GM12878 (cell line): Measurements from ENCODE around the gene MTRF1L. TPM values are rescaled to one million over a fixed set of nuclear protein-coding genes. Genes with fewer than 3 reads are reported as not detected.

Experiments used
- ATAC-seq: fragments of 200-7000 bp; cut with Tn5 transposase; 3 replicates; pipeline ENCODE4 v1.9.1; 2020; ENCODE audit warnings: mild to moderate bottlenecking, moderate library complexity
- BruUV-seq: library from RNA; stranded (reverse); fragments of 400-500 nt; replicated peaks from 2 replicates; lab custom pipeline; 2021; lab: Mats Ljungman, UMichigan
- CTCF ChIA-PET: fragments of 300-600 bp; sonication (Branson Sonifier 250); formaldehyde crosslinking; extraction: SDS; loops from one replicate; lab custom pipeline; 2021; ENCODE audit warnings: inconsistent platforms; lab: Yijun Ruan, JAX
- POLR2A ChIA-PET: fragments of 350-600 bp; formaldehyde crosslinking; extraction: SDS; loops from one replicate; lab custom pipeline; 2021; ENCODE audit warnings: inconsistent platforms; lab: Charles Lee
- RAD21 ChIA-PET: fragments of 300-600 bp; sonication (Branson Sonifier 250); formaldehyde crosslinking; loops from one replicate; lab custom pipeline; 2023; ENCODE audit warnings: antibody characterized with exemption; ENCODE audit not compliant: unreplicated experiment; lab: Charles Lee
- SMC1A ChIA-PET: fragments of 300-600 bp; sonication (Branson Sonifier 250); formaldehyde crosslinking; loops from one replicate; lab custom pipeline; 2023; ENCODE audit not compliant: unreplicated experiment, uncharacterized antibody; lab: Charles Lee
- DNase-seq: peaks from one replicate; pipeline ENCODE4 v3.0.0-alpha.2; 2011; ENCODE audit warnings: low read depth, low spot score
- FAIRE-seq: peaks from 3 replicates; lab custom pipeline; 2011; peaks lifted over from hg19 to GRCh38; lab: Jason Lieb, UNC
- H2AFZ ChIP-seq: 2 replicates; pipeline ENCODE4 v1.6.0; 2011; ENCODE audit warnings: low read depth, low read length, control low read depth; ENCODE audit not compliant: control insufficient read depth
- H3K27ac ChIP-seq: 2 replicates; pipeline ENCODE4 v1.5.1; 2011; ENCODE audit warnings: control low read depth; ENCODE audit not compliant: control insufficient read depth, insufficient read depth
- H3K27me3 ChIP-seq, 2 experiments: replicated peaks in 1 of 2; 2 replicates each; pipeline versions ENCODE4 v1.6.0 to v1.6.1; 2011; ENCODE audit warnings: low read length in 1 of 2; ENCODE audit not compliant: control insufficient read depth in 2 of 2, insufficient read depth in 2 of 2
- H3K36me3 ChIP-seq, 2 experiments: 2 replicates each; pipeline ENCODE4 v1.5.1; 2011; ENCODE audit warnings: low read length in 1 of 2; ENCODE audit not compliant: control insufficient read depth in 2 of 2, insufficient read depth in 2 of 2
- H3K4me1 ChIP-seq: 2 replicates; pipeline ENCODE4 v1.6.1; 2011; ENCODE audit warnings: mild to moderate bottlenecking, low read length, moderate library complexity, mixed read lengths; ENCODE audit not compliant: control insufficient read depth, insufficient read depth
- H3K4me2 ChIP-seq: 2 replicates; pipeline ENCODE4 v1.6.0; 2011; ENCODE audit warnings: control low read depth; ENCODE audit not compliant: control insufficient read depth, insufficient read depth
- H3K4me3 ChIP-seq: fragments of 200-600 bp; sonication (generic); 2 replicates; pipeline ENCODE4 v1.5.1; 2016
- H3K79me2 ChIP-seq: 2 replicates; pipeline ENCODE4 v1.6.0; 2011; ENCODE audit warnings: low read length; ENCODE audit not compliant: control insufficient read depth, insufficient read depth
- H3K9ac ChIP-seq: 2 replicates; pipeline ENCODE4 v1.8.0; 2011; ENCODE audit warnings: low read length, control low read depth, mixed read lengths; ENCODE audit not compliant: control insufficient read depth, insufficient read depth
- H3K9me3 ChIP-seq: replicated peaks from 3 replicates; pipeline ENCODE4 v1.5.1; 2011; ENCODE audit warnings: mild to moderate bottlenecking, low read length; ENCODE audit not compliant: control insufficient read depth, insufficient read depth
- H4K20me1 ChIP-seq: 2 replicates; pipeline ENCODE4 v1.6.0; 2011; ENCODE audit not compliant: control insufficient read depth, insufficient read depth
- BMI1 ChIP-seq: fragments of 450-650 bp; IDR thresholded peaks from 2 replicates; pipeline ENCODE4 v1.6.1; 2016; ENCODE audit warnings: mild to moderate bottlenecking, moderate library complexity, borderline replicate concordance
- BRCA1 ChIP-seq: IDR thresholded peaks from 2 replicates; pipeline ENCODE4 v1.6.1; 2011; ENCODE audit warnings: low read depth, low read length, improper control_type of control experiment
- CBX5 ChIP-seq: sonication (generic); IDR thresholded peaks from 2 replicates; pipeline ENCODE4 v1.6.1; 2016; ENCODE audit warnings: low read depth, moderate library complexity, mild to moderate bottlenecking, inconsistent platforms
- GATAD2B ChIP-seq: fragments of 450-650 bp; conservative IDR thresholded peaks from 2 replicates; pipeline ENCODE4 v1.6.1; 2017; ENCODE audit warnings: low read depth, mild to moderate bottlenecking, moderate library complexity
- HCFC1 ChIP-seq: fragments of 150-350 bp; IDR thresholded peaks from 2 replicates; pipeline ENCODE4 v1.6.1; 2014; ENCODE audit warnings: low read length
- MEF2A ChIP-seq: IDR thresholded peaks from 2 replicates; pipeline ENCODE4 v1.6.1; 2011; ENCODE audit warnings: low read depth, mild to moderate bottlenecking, low read length, moderate library complexity; ENCODE audit not compliant: insufficient read depth
- SIN3A ChIP-seq: IDR thresholded peaks from 2 replicates; pipeline ENCODE4 v1.6.1; 2012; ENCODE audit warnings: low read depth, low read length, improper control_type of control experiment
- ZSCAN29 ChIP-seq: fragments of 450-650 bp; IDR thresholded peaks from 2 replicates; pipeline ENCODE4 v1.6.1; 2017; ENCODE audit warnings: mild to moderate bottlenecking, moderate library complexity
- WGBS: methylation state at CpG from one replicate; pipeline ENCODE4 v1.1.6; 2016; ENCODE audit warnings: low lambda C conversion rate; ENCODE audit not compliant: insufficient replicate concordance, insufficient coverage; ENCODE audit errors: missing lambda C conversion rate; 5-methylcytosine and 5-hydroxymethylcytosine counted together
- in situ Hi-C: fragments of 300-500 bp; cut with MboI; formaldehyde crosslinking; loops from 9 replicates; pipeline ENCODE4 v1.14.3; 2018; ENCODE audit warnings: mixed read lengths
- intact Hi-C: fragments of 100-400 bp; cut with micrococcal nuclease; formaldehyde crosslinking; loops from one replicate; pipeline ENCODE4 v1.14.2; 2022; ENCODE audit not compliant: unreplicated experiment
- polyA plus RNA-seq, 11 experiments: library from polyadenylated mRNA; depleted of rRNA in 4 of 11; unstranded in 6 of 11; stranded (reverse) in 5 of 11; fragments of >200 nt; fragmentation: Nextera tagmentation in 4 of 11; fragmentation: Illumina TruSeq in 1 of 11; extraction: Ambion mirVana in 4 of 11; extraction: Trizol in 1 of 11; gene quantifications; 1 replicate in 1 of 11; 2 replicates in 10 of 11; pipeline versions ENCODE4 v1.2.1 to v1.2.3, GENCODE V29; 2011 to 2016; ENCODE audit warnings: inconsistent platforms in 2 of 11, missing spikeins in 2 of 11, low read depth in 1 of 11
- total RNA-seq, 4 experiments: library from RNA; depleted of rRNA in 3 of 4; stranded (reverse); fragments of >200 nt in 3 of 4; fragmentation: Illumina TruSeq in 1 of 4; extraction: Trizol in 1 of 4; gene quantifications; 2 replicates each; pipeline versions ENCODE4 v1.2.1 to v1.2.3, GENCODE V29; 2013 to 2021

MTRF1L gene
- total and polyA plus RNA-seq, 10 of the 15 experiments (the other 5 are each of a cell fraction or from before 2014, with no cell fraction given): 5.1 to 21.6 (median 16.1) TPM

GRCh38 chr6:152986978-152987377, 15.5 kb downstream of the MTRF1L start:
- in situ Hi-C loops: loop anchor here (25.0 kb wide), 3 partner anchors 1250 to 1750 kb away; partner anchors contain the start of gene SCAF8
- no peak for TF ChIP-seq GATAD2B
- no peak for TF ChIP-seq BRCA1
- TF ChIP-seq BMI1: no peak
- no peak for TF ChIP-seq SIN3A
- no peak for TF ChIP-seq CBX5
- TF ChIP-seq ZSCAN29: no peak
- TF ChIP-seq HCFC1: no peak
- no peak for TF ChIP-seq MEF2A
- 0 out of 2 replicates have a peak overlapping the region, but pooled peaks have one; percentile 11 for H3K4me3 ChIP-seq
- no TSS peak for BruUV-seq
- DNase-seq (no peak), ATAC-seq (no peak), FAIRE-seq (no peak)
- WGBS: 94% methylated on average over 2 of the region's 2 CpGs
- H4K20me1 ChIP-seq: no peaks in the 10 kb centered on the region
- no peak overlapping the region for H3K9ac ChIP-seq
- H3K27ac ChIP-seq: no peak overlapping the region
- no peak overlapping the region for H3K4me2 ChIP-seq
- RAD21 ChIA-PET: interaction anchor here (1.4 to 4.6 kb wide), 2 partner anchors 9 to 13 kb away, joined by 5 to 22 read pairs; no protein-coding TSS in a partner anchor
- peaks cover 5% of the 10 kb centered on the region; the same call in 1 of the 2 replicates for H3K4me1 ChIP-seq
- no peaks in the 10 kb centered on the region for H3K9me3 ChIP-seq
- POLR2A ChIA-PET: interaction anchor here (1.2 to 5.8 kb wide), 2 partner anchors 10 to 12 kb away, joined by 3 to 101 read pairs; partner anchors contain the start of gene MTRF1L
- SMC1A ChIA-PET: interaction anchor here (0.8 to 3.2 kb wide), 4 partner anchors 10 to 139 kb away, joined by 3 to 27 read pairs (median 16); no protein-coding TSS in a partner anchor
- intact Hi-C loops: no loop called here
- no peak overlapping the region for H2AFZ ChIP-seq
- CTCF ChIA-PET: interaction anchor here (2.8 kb wide), 1 partner anchor 9 kb away, joined by 14 read pairs; no protein-coding TSS in a partner anchor
- H3K79me2 ChIP-seq: peaks cover 58% of the 10 kb centered on the region
- no peaks in the 10 kb centered on the region for H3K27me3 ChIP-seq
- peaks cover 0 to 9% of the 10 kb centered on the region in 2 experiments; a peak in 1 of 4 replicates for H3K36me3 ChIP-seq
